ENCODE data around the gene DNAJC1.

Gene DNAJC1

GRCh38 chr10:21807180-21807579 lies 196.3 kb downstream of the DNAJC1 start:
- no peak for FAIRE-seq
- no peak for TF ChIP-seq POLR2A (IDR thresholded peaks at IDR 0.05; ENCODE audit: low read depth, low read length)
- no peak for DNase-seq (ENCODE audit: insufficient read length, low spot score)

- TF ChIP-seq POLR2A (IDR thresholded peaks at IDR 0.05; ENCODE audit: low read depth, low read length), result no peak
- FAIRE-seq, result no peak
- DNase-seq (ENCODE audit: insufficient read length, low spot score), result no peak
Observed at GRCh38 chr10:21803374-21803773, 200.2 kb downstream of the DNAJC1 start.

GRCh38 chr10:21801609-21802008 lies 201.9 kb downstream of the DNAJC1 start:
- DNase-seq (ENCODE audit: insufficient read length, low spot score) (no peak), FAIRE-seq (no peak)
- TF ChIP-seq POLR2A (IDR thresholded peaks at IDR 0.05; ENCODE audit: low read depth, low read length), result no peak

DNA sequence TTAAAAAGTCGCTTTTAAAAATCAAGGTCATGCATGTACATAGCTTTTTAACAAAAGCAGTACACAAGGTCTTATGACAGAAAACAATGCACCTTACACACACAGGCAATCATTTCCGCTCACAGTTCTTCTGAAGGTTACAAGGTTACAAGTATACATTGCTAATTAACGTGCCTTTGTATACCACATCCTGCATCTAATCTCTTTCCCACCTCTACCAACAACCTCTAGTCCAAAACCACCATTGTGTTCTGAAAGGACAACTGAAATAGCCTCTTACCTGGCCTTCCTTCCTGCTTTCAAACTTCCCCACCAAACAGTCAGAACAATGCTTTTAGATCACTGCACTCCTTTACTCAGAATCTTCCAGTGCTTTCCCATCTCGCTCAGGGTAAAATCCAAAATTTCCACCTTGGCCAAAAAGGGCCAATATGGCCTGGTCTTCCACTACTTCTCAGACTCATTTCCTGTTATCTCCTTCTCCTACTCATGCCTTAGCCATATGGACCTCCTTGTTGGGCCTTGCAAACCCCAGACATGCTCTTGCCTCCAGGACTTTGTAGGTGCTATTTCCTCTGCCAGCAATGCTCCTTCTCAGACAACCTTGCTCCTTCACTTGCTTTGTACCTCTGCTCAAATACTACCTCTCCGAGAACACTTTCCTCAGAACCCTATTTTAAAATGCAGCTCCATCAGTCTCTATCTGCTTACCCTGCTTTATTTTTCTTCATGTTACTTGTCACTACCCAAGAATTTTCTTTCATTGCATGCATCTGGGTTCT lies 205.4 kb downstream of the DNAJC1 start:
- FAIRE-seq (no peak), DNase-seq (ENCODE audit: insufficient read length, low spot score) (no peak)
- no peak for TF ChIP-seq POLR2A (IDR thresholded peaks at IDR 0.05; ENCODE audit: low read depth, low read length)

GRCh38 chr10:21797533-21797932 lies 206.0 kb downstream of the DNAJC1 start:
- FAIRE-seq (no peak), DNase-seq (ENCODE audit: insufficient read length, low spot score) (no peak)
- no peak for TF ChIP-seq POLR2A (IDR thresholded peaks at IDR 0.05; ENCODE audit: low read depth, low read length)

DNA sequence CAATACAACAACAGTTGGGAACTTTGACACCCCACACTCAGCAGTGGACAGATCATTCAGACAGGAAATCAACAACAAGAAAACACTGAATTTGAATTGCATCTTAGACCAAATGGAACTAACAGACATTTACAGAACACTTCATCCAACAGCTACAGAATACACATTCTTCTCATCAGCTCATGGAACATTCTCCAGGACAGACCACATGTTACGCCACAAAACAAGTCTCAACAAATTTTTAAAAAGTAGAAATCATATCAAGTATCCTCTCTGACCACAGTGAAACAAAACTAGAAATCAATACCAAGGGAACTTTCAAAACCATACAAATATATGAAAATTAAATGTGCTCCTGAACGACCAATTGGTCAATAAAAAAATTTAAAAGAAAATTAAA lies 212.3 kb downstream of the DNAJC1 start:
- DNase-seq (ENCODE audit: insufficient read length, low spot score) (no peak), FAIRE-seq (no peak)
- TF ChIP-seq POLR2A (IDR thresholded peaks at IDR 0.05; ENCODE audit: low read depth, low read length), result no peak

DNA sequence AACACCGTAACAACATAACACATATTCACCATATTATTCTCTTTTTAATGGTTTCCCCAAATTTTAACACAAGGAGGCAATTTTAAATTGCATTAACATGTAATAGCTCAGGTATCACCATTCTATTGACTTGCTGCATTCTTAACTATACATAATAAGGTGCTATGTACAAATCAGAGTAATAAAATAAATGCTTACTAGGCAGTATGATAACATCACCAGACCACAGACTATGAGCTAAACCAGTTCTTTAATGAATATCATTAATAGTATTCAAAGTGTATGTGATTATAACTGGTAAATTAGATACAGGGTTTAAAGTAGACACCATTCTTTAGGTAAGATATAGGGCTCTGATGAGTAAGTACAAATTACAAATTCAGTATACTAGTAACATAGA lies 226.6 kb downstream of the DNAJC1 start:
- DNase-seq (ENCODE audit: insufficient read length, low spot score) (no peak), FAIRE-seq (no peak)

DNA sequence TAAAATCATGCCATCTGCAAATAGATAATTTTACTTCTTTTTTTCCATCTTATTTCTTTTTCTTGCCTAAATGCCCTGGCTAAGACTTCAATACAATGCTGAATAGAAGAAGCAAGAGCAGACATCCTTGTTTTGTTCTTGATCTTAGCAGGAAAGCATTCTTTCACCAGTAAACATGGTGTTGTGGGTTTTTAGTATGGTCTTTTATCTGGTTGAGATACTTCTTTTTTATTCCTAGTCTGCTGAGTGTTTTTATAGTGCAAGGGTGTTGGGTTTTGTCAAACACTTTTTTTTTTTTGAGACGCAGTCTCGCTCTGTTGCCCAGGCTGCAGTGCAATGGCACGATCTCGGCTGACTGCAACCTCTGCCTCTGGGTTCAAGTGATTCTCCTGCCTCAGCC lies 232.3 kb downstream of the DNAJC1 start:
- DNase-seq (ENCODE audit: insufficient read length, low spot score) (no peak), FAIRE-seq (no peak)
- no peak for TF ChIP-seq POLR2A (IDR thresholded peaks at IDR 0.05; ENCODE audit: low read depth, low read length)

More for the DNA sequence above, 226.6 kb downstream of the DNAJC1 start:
- TF ChIP-seq POLR2A (IDR thresholded peaks at IDR 0.05; ENCODE audit: low read depth, low read length), result no peak

GRCh38 chr10:21769041-21769440 lies 234.5 kb downstream of the DNAJC1 start:
- no peak for FAIRE-seq
- no peak for TF ChIP-seq POLR2A (IDR thresholded peaks at IDR 0.05; ENCODE audit: low read depth, low read length)
- DNase-seq (ENCODE audit: insufficient read length, low spot score), result no peak

DNA sequence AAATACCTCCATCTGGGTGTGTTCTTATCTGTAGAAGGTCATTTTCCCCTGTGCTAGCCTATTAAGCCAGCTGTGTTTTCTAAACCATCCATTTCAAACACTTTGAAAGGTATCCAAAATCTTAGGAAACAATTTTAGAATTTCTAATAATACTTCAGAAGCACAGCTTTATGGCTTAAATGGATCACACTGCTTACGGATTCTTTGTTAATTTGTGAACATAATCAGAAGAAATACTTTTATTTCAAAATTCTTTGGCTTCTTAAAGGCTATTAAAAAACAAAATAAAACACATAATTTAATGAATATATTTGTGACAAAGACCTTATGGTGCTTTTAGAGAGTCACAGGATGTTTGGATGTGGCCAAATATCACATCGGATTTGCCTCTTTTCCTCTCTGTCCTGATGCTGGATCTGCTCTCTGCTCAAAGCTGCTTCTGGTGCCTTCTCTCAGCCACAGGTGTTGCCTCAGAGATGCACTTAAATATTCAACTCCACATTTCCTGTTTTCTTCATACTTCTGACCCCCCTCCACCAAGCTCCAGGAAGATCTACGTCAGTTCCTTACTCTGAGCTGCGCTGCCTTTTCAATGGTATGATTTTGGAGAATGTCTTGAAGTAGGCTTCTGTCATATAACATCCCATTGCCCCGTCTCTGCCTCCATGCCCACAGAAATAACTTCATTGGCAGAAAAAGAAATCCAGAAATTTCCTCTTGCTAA lies 238.9 kb downstream of the DNAJC1 start:
- TF ChIP-seq POLR2A (IDR thresholded peaks at IDR 0.05; ENCODE audit: low read depth, low read length), result no peak
- DNase-seq (ENCODE audit: insufficient read length, low spot score) (no peak), FAIRE-seq (no peak)

- no peak for DNase-seq (ENCODE audit: insufficient read length, low spot score)
- no peak for TF ChIP-seq POLR2A (IDR thresholded peaks at IDR 0.05; ENCODE audit: low read depth, low read length)
- no peak for FAIRE-seq
Observed at GRCh38 chr10:21760332-21760731, 243.2 kb downstream of the DNAJC1 start.

DNA sequence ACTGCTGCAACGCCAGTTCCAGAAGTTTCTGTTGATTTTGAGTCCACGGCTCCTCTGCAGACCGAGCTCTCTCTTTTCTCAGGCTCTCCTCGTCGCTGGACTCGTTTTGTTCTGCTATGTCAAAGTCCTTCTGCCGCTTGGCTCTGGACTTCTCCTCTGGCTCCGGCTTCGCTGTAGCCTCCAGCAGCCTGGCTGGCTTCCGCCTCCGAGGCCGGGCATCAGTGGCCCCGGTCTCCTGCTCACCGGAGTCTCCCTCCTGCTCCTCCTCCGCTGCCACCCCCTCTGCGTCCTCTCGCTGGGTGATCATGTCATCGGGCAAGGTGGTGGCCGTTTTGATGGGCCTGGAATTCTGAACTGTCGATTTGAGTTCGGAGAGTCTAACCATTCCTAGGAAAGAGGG lies 244.3 kb downstream of the DNAJC1 start:
- DNase-seq (ENCODE audit: insufficient read length, low spot score) (no peak), FAIRE-seq (no peak)
- TF ChIP-seq POLR2A (IDR thresholded peaks at IDR 0.05; ENCODE audit: low read depth, low read length), result no peak

DNA sequence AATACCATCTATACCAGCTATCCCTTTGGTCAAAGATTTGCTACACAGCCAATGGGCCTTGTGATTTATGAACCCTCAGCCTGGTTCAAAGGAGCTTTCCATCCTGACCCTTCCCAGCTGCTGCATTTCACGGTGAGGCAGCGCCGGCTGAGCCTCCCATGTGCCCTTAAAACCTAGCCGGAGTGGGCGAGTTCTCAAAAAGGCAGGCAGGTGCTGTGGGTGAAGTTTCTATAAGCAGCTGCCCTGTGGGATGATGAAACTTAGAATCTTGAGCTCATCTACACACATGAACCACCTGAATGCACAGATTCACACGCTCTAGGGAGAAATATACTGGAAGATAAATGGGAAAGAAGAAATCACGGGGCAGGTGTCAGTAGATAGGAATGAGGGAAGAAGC lies 244.8 kb downstream of the DNAJC1 start:
- no peak for TF ChIP-seq POLR2A (IDR thresholded peaks at IDR 0.05; ENCODE audit: low read depth, low read length)
- DNase-seq (ENCODE audit: insufficient read length, low spot score), result no peak
- no peak for FAIRE-seq

GRCh38 chr10:21758239-21758638 lies 245.3 kb downstream of the DNAJC1 start:
- DNase-seq (ENCODE audit: insufficient read length, low spot score) (no peak), FAIRE-seq (no peak)
- no peak for TF ChIP-seq POLR2A (IDR thresholded peaks at IDR 0.05; ENCODE audit: low read depth, low read length)

All from H54 (cell line).